Body of pancreas (tissue), 4 donors: Measurements from ENCODE around the gene PKP1. TPM values are rescaled to one million over a fixed set of nuclear protein-coding genes. Genes with fewer than 3 reads are reported as not detected.

Experiments
- ATAC-seq: fragments of 150-250 bp; one replicate; pipeline ENCODE4 v1.9.1; 2016
- DNase-seq, 4 donors: peaks; one replicate each; pipeline ENCODE4 v3.0.0-alpha.2; 2019
- H3K27ac ChIP-seq, 4 donors: fragments of 200-600 bp; sonication (generic); 1 replicate in 3 of 4; 2 replicates in 1 of 4; pipeline versions ENCODE4 v1.5.1 to v1.6.1; 2016 to 2019; ENCODE audit warnings: mild to moderate bottlenecking in 1 of 4, mixed read lengths in 1 of 4, moderate library complexity in 1 of 4
- H3K27me3 ChIP-seq, 2 donors: fragments of 200-600 bp; sonication (generic); one replicate each; pipeline ENCODE4 v1.6.0; 2016; ENCODE audit warnings: mild to moderate bottlenecking in 1 of 2
- H3K36me3 ChIP-seq, 2 donors: fragments of 200-600 bp; sonication (generic); replicated peaks in 1 of 2; 2 replicates each; pipeline ENCODE4 v1.5.1; 2016; ENCODE audit warnings: low read depth in 2 of 2; ENCODE audit not compliant: insufficient read depth in 1 of 2
- H3K4me1 ChIP-seq: fragments of 200-600 bp; sonication (generic); one replicate; pipeline ENCODE4 v1.6.0; 2016
- H3K4me3 ChIP-seq, 2 donors: fragments of 200-600 bp; sonication (generic); 1 replicate in 1 of 2; 2 replicates in 1 of 2; pipeline ENCODE4 v1.5.1; 2016 to 2019
- H3K9me3 ChIP-seq, 3 donors: fragments of 200-600 bp; sonication (generic); 1 replicate in 2 of 3; 2 replicates in 1 of 3; pipeline ENCODE4 v1.5.1; 2016
- POLR2A ChIP-seq, 3 donors: fragments of 450-650 bp; IDR thresholded peaks; one replicate each; pipeline ENCODE4 v1.6.1; 2016; ENCODE audit warnings: antibody characterized with exemption in 3 of 3, mild to moderate bottlenecking in 2 of 3
- WGBS, 2 donors: methylation state at CpG; one replicate each; pipeline ENCODE4 v1.1.5; 2017; 5-methylcytosine and 5-hydroxymethylcytosine counted together
- intact Hi-C: fragments of 100-400 bp; cut with DNase I; formaldehyde crosslinking; loops from one replicate; pipeline ENCODE4 v1.15.1; 2023
- total RNA-seq, 2 donors: library from RNA; depleted of rRNA; stranded (reverse); fragments of >200 nt; gene quantifications; one replicate each; pipeline ENCODE4 v1.1.0, GENCODE V29; 2016
- TF ChIP-seq, protein P1 (sequence below), 7 experiments: fragments of 450-650 bp in 4 of 7; fragments of 200-600 bp in 3 of 7; sonication (generic) in 3 of 7; IDR thresholded peaks; one replicate each; pipeline ENCODE4 v1.5.1; 2016 to 2019; ENCODE audit warnings: antibody characterized with exemption in 7 of 7

The PKP1 gene
- total RNA-seq, 2 donors from 2014 or later = 0.33 TPM; not detected in 1

DNA sequence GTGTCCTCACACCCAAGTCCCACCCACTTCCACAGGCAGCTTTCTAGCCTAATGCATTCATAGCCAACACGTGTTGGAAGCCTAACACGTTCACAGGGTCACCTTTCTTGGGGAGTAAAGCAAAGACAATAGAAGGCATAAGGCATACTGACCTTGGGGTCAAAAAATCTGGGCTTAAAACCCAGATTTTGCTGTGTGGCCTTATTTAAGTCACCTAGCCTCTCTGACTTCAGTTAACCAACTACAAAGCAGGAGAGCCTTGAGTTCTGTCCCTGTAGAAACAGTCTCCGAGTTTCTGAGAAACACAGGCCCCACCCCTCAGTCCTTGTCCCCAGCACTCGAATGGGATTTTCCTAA, 92.8 kb downstream of the PKP1 start:
- H3K27me3 ChIP-seq = no peaks in the 10 kb centered on the region
- intact Hi-C loops = loop anchor here (5.0 kb wide), 1 partner anchor 36 kb away; no protein-coding TSS in a partner anchor
- TF ChIP-seq POLR2A (IDR thresholded peaks at IDR 0.05) = no peak
- TF ChIP-seq, protein P1, sequence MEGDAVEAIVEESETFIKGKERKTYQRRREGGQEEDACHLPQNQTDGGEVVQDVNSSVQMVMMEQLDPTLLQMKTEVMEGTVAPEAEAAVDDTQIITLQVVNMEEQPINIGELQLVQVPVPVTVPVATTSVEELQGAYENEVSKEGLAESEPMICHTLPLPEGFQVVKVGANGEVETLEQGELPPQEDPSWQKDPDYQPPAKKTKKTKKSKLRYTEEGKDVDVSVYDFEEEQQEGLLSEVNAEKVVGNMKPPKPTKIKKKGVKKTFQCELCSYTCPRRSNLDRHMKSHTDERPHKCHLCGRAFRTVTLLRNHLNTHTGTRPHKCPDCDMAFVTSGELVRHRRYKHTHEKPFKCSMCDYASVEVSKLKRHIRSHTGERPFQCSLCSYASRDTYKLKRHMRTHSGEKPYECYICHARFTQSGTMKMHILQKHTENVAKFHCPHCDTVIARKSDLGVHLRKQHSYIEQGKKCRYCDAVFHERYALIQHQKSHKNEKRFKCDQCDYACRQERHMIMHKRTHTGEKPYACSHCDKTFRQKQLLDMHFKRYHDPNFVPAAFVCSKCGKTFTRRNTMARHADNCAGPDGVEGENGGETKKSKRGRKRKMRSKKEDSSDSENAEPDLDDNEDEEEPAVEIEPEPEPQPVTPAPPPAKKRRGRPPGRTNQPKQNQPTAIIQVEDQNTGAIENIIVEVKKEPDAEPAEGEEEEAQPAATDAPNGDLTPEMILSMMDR (IDR thresholded peaks at IDR 0.05) = no peak

GRCh38 chr1:201376464-201377374, 93.4 kb downstream of the PKP1 start:
- peak; percentile 37 to 54 (median 48) for DNase-seq
- 28 to 38% methylated on average over 10 to 11 of the region's 11 CpGs for WGBS, 2 donors
- H3K27me3 ChIP-seq = no peaks in the 10 kb centered on the region
- intact Hi-C loops = loop anchor here (5.0 kb wide), 1 partner anchor 36 kb away; no protein-coding TSS in a partner anchor
- TF ChIP-seq, protein P1 (IDR thresholded peaks at IDR 0.05) = peak in 6 of 7 experiments; percentile 31 to 57 (median 50)
- no peak for TF ChIP-seq POLR2A (IDR thresholded peaks at IDR 0.05)
- H3K36me3 ChIP-seq = no peaks in the 10 kb centered on the region
- ATAC-seq = peak; percentile 57
- no peak overlapping the region for H3K27ac ChIP-seq
- no peaks in the 10 kb centered on the region for H3K9me3 ChIP-seq
- H3K4me1 ChIP-seq = peaks cover 17% of the 10 kb centered on the region
- H3K4me3 ChIP-seq = no peak overlapping the region

More for the DNA sequence above, 92.8 kb downstream of the PKP1 start:
- Histone ChIP-seq H3K9me3 (no peaks in the 10 kb centered on the region), H3K36me3 (no peaks in the 10 kb centered on the region), H3K27ac (no peak overlapping the region), H3K4me1 (peaks cover 17% of the 10 kb centered on the region), H3K4me3 (no peak overlapping the region)
- 14 to 23% methylated on average over 4 of the region's 4 CpGs for WGBS, 2 donors
- ATAC-seq (no peak), DNase-seq (no peak)

GRCh38 chr1:201377611-201378092, 94.3 kb downstream of the PKP1 start, which contains the start of gene TNNT2:
TNNT2 (minus strand) TSS chr1:201377680; CDS start chr1:201373254, 4,426 bp downstream.
- no peak within 1 kb of the TSS for H3K4me3 ChIP-seq
- intact Hi-C loops = loop anchor here (5.0 kb wide), 1 partner anchor 35 kb away; no protein-coding TSS in a partner anchor
- H3K4me1 ChIP-seq = peaks cover 17% of the 10 kb centered on the region
- no peak for DNase-seq
- no peak within 1 kb of the TSS for H3K27ac ChIP-seq
- no peaks in the 10 kb centered on the region for H3K36me3 ChIP-seq
- H3K9me3 ChIP-seq = no peaks in the 10 kb centered on the region
- 60 to 66% methylated on average over 8 to 9 of the region's 9 CpGs for WGBS, 2 donors
- H3K27me3 ChIP-seq = no peaks in the 10 kb centered on the region
- no peak for ATAC-seq
- TF ChIP-seq POLR2A (IDR thresholded peaks at IDR 0.05) = no peak
- TF ChIP-seq, protein P1 (IDR thresholded peaks at IDR 0.05) = no peak

- no peak for TF ChIP-seq POLR2A (IDR thresholded peaks at IDR 0.05)
- TF ChIP-seq, protein P1 (IDR thresholded peaks at IDR 0.05) = no peak
- Histone ChIP-seq H3K4me3 (no peak overlapping the region), H3K4me1 (peaks cover 17% of the 10 kb centered on the region), H3K27ac (no peak overlapping the region), H3K9me3 (no peaks in the 10 kb centered on the region), H3K27me3 (no peaks in the 10 kb centered on the region), H3K36me3 (no peaks in the 10 kb centered on the region)
- intact Hi-C loops = loop anchor here (5.0 kb wide), 1 partner anchor 33 kb away; no protein-coding TSS in a partner anchor
- ATAC-seq (no peak), DNase-seq (no peak)
- 51 to 54% methylated on average over 3 to 6 of the region's 6 CpGs for WGBS, 2 donors
Measured at GRCh38 chr1:201378804-201379203, 95.5 kb downstream of the PKP1 start.
